ENCODE measurements around the gene LKAAEAR1. TPM values are rescaled to one million over a fixed set of nuclear protein-coding genes. Genes with fewer than 3 reads are reported as not detected.

Gene LKAAEAR1
- total and polyA plus RNA-seq, 2 of the 13 experiments (the other 11 are each of a cell fraction or from before 2014, with no cell fraction given), result not detected

DNA sequence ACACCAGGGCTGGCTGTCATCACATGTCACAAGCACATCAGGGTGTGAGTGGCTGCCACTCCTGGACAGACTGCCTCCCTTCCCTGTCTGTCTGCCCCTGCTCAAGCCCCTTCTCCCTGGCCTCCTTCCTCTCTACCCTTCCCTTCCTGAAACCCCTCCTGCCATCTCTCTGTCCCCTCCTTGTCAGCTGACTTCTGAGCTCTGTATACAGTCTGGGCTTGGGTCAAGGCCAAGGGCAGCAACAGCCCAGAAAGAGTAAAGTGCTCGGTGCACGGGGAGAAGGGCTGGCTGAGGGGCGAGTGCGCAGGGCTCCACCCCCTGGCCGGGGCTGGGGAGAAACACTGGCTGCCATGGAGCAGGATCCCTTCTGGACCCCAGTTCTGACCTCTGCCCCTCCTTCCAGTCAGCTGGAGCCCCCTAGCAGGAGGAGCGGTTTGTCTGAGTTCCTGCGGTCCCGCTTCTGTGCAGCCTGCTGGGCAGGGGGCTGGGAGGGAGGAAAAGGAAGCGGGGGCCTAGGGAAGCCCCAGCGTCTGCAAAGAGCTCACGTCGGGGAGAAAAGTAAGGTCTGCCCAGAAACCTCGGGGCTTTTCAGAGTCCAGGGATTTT lies 2.0 kb downstream of the LKAAEAR1 start (continued):
- TF ChIP-seq, protein P1, sequence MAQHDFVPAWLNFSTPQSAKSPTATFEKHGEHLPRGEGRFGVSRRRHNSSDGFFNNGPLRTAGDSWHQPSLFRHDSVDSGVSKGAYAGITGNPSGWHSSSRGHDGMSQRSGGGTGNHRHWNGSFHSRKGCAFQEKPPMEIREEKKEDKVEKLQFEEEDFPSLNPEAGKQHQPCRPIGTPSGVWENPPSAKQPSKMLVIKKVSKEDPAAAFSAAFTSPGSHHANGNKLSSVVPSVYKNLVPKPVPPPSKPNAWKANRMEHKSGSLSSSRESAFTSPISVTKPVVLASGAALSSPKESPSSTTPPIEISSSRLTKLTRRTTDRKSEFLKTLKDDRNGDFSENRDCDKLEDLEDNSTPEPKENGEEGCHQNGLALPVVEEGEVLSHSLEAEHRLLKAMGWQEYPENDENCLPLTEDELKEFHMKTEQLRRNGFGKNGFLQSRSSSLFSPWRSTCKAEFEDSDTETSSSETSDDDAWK (CRISPR knock-in tag; IDR thresholded peaks at IDR 0.05), result no peak
- no peak for TF ChIP-seq ZNF652 (CRISPR knock-in tag; IDR thresholded peaks at IDR 0.05; ENCODE audit: borderline replicate concordance, low read depth)
- 0 out of 2 replicates have a peak, but pooled peaks have one; percentile 45 for TF ChIP-seq BHLHE40 (IDR thresholded peaks at IDR 0.05; ENCODE audit: low read length)
- TF ChIP-seq ZBTB4 (CRISPR knock-in tag; IDR thresholded peaks at IDR 0.05; ENCODE audit: borderline replicate concordance), result no peak
- TF ChIP-seq ZBTB7A (CRISPR knock-in tag; IDR thresholded peaks at IDR 0.05), result no peak
- no peak for TF ChIP-seq PLSCR1 (CRISPR knock-in tag; IDR thresholded peaks at IDR 0.05; ENCODE audit: borderline replicate concordance)
- TF ChIP-seq ZNF704 (CRISPR knock-in tag; IDR thresholded peaks at IDR 0.05; ENCODE audit: borderline replicate concordance), result 0 out of 2 replicates have a peak, but pooled peaks have one; percentile 48
- no peak; the same call in 1 of the 2 replicates for TF ChIP-seq KDM5B (CRISPR knock-in tag; IDR thresholded peaks at IDR 0.05; ENCODE audit: borderline replicate concordance)
- TF ChIP-seq ZNF282 (IDR thresholded peaks at IDR 0.05; ENCODE audit: partially characterized antibody), result no peak
- TF ChIP-seq ISX (CRISPR knock-in tag; conservative IDR thresholded peaks at IDR 0.05), result no peak
- 0 out of 2 replicates have a peak, but pooled peaks have one; percentile 49 for TF ChIP-seq ZNF792 (CRISPR knock-in tag; IDR thresholded peaks at IDR 0.05)
- no peak for TF ChIP-seq HNF1A (IDR thresholded peaks at IDR 0.05; ENCODE audit: low read depth)
- TF ChIP-seq HNF1A (CRISPR knock-in tag; IDR thresholded peaks at IDR 0.05; ENCODE audit: borderline replicate concordance), result no peak
- TF ChIP-seq E2F5 (CRISPR knock-in tag; conservative IDR thresholded peaks at IDR 0.05), result no peak
- TF ChIP-seq ZNF678 (CRISPR knock-in tag; IDR thresholded peaks at IDR 0.05), result no peak
- TF ChIP-seq ZNF576 (CRISPR knock-in tag; IDR thresholded peaks at IDR 0.05), result 0 out of 2 replicates have a peak, but pooled peaks have one; percentile 21
- TF ChIP-seq POLR2G (IDR thresholded peaks at IDR 0.05; ENCODE audit: low read depth, low read length), result no peak

All from HepG2 (cell line).